Endometrium (tissue), 2 donors: Measurements from ENCODE around the gene SLC1A3.

Experiments
- FAIRE-seq: peaks from 2 replicates; lab custom pipeline; 2012; peaks lifted over from hg19 to GRCh38; lab: Jason Lieb, UNC
- donor health status: control.
- donor health status: control.

SLC1A3 gene

GRCh38 chr5:36658038-36658756, 51.8 kb downstream of the SLC1A3 start:
- FAIRE-seq = no peak

- no peak for FAIRE-seq
These were observed 53.0 kb downstream of the SLC1A3 start for GRCh38 chr5:36659411-36659810.

GRCh38 chr5:36660397-36661049, 54.1 kb downstream of the SLC1A3 start:
- FAIRE-seq = no peak

GRCh38 chr5:36661456-36662220, 55.2 kb downstream of the SLC1A3 start:
- FAIRE-seq = no peak

- FAIRE-seq = no peak
These were observed 56.0 kb downstream of the SLC1A3 start for GRCh38 chr5:36662291-36662851.

GRCh38 chr5:36664766-36665165, 58.4 kb downstream of the SLC1A3 start:
- FAIRE-seq = no peak

GRCh38 chr5:36665628-36666027, 59.2 kb downstream of the SLC1A3 start:
- no peak for FAIRE-seq

- FAIRE-seq = no peak
These were observed 59.9 kb downstream of the SLC1A3 start for GRCh38 chr5:36666274-36666673.

GRCh38 chr5:36666986-36667385, 60.6 kb downstream of the SLC1A3 start:
- no peak for FAIRE-seq

- FAIRE-seq = no peak
These were observed 61.4 kb downstream of the SLC1A3 start for GRCh38 chr5:36667824-36668223.

- FAIRE-seq = no peak
These were observed 62.7 kb downstream of the SLC1A3 start for GRCh38 chr5:36669015-36669651.

GRCh38 chr5:36670548-36670947, 64.1 kb downstream of the SLC1A3 start:
- no peak for FAIRE-seq

GRCh38 chr5:36675282-36675681, 68.9 kb downstream of the SLC1A3 start:
- FAIRE-seq = no peak

- FAIRE-seq = no peak
These were observed 73.0 kb downstream of the SLC1A3 start for GRCh38 chr5:36679221-36679989.

GRCh38 chr5:36680066-36680465, 73.7 kb downstream of the SLC1A3 start:
- FAIRE-seq = no peak

- no peak for FAIRE-seq
These were observed 75.3 kb downstream of the SLC1A3 start for GRCh38 chr5:36681711-36682110.

- FAIRE-seq = no peak
These were observed 76.1 kb downstream of the SLC1A3 start for GRCh38 chr5:36682499-36682898.

GRCh38 chr5:36683821-36684434, 77.5 kb downstream of the SLC1A3 start:
- no peak for FAIRE-seq

- FAIRE-seq = no peak
These were observed 79.4 kb downstream of the SLC1A3 start for GRCh38 chr5:36685631-36686288.

- no peak for FAIRE-seq
These were observed 80.5 kb downstream of the SLC1A3 start for GRCh38 chr5:36686881-36687280.

GRCh38 chr5:36688722-36689121, 82.3 kb downstream of the SLC1A3 start:
- FAIRE-seq = no peak
